NCI-H748 treated with DMSO at 0.1 percent for 48 hours (cell line): Measurements from ENCODE around the gene SLC2A11.
A peak's percentile ranks its signal among the peaks of the same experiment; 100 is the strongest.
"Not testable (repeated sequence)": the region's sequence is repeated elsewhere in the genome, so short reads cannot be mapped to it uniquely, and the experiment has no call there.

Source experiments
- DNase-seq: peaks from one replicate; lab custom pipeline; 2025; lab: John Stamatoyannopoulos, UW

The SLC2A11 gene

GRCh38 chr22:23847310-23847920 lies 10.3 kb upstream of the SLC2A11 start:
- no peak for DNase-seq

- no peak for DNase-seq
Observed at GRCh38 chr22:23847991-23848864, 9.4 kb upstream of the SLC2A11 start.

- peak; percentile 51 for DNase-seq
Observed at GRCh38 chr22:23849009-23850006, 8.4 kb upstream of the SLC2A11 start.

GRCh38 chr22:23850136-23850611 lies 7.5 kb upstream of the SLC2A11 start:
- DNase-seq = no peak

GRCh38 chr22:23856721-23857605 lies 712 bp upstream of the SLC2A11 start:
- no peak for DNase-seq

- DNase-seq = no peak
Observed at GRCh38 chr22:23858484-23858815, 775 bp downstream of the SLC2A11 start.

GRCh38 chr22:23859201-23859600 lies 1.5 kb downstream of the SLC2A11 start:
- DNase-seq = no peak

GRCh38 chr22:23860187-23860586 lies 2.5 kb downstream of the SLC2A11 start:
- DNase-seq = not testable (repeated sequence)

GRCh38 chr22:23862103-23862502 lies 4.4 kb downstream of the SLC2A11 start:
- peak; percentile 15 for DNase-seq

- not testable (repeated sequence) for DNase-seq
Observed at GRCh38 chr22:23864499-23865154, 7.0 kb downstream of the SLC2A11 start.

GRCh38 chr22:23868580-23868979 lies 10.9 kb downstream of the SLC2A11 start:
- no peak for DNase-seq

- DNase-seq = no peak
Observed at GRCh38 chr22:23874871-23875270, 17.2 kb downstream of the SLC2A11 start.

GRCh38 chr22:23875801-23876200 lies 18.1 kb downstream of the SLC2A11 start:
- no peak for DNase-seq

GRCh38 chr22:23877566-23877965 lies 19.9 kb downstream of the SLC2A11 start:
- DNase-seq = no peak

- no peak for DNase-seq
Observed at GRCh38 chr22:23878219-23878618, 20.5 kb downstream of the SLC2A11 start.

- DNase-seq = no peak
Observed at GRCh38 chr22:23882370-23882769, 24.7 kb downstream of the SLC2A11 start.

GRCh38 chr22:23883658-23884057 lies 26.0 kb downstream of the SLC2A11 start:
- no peak for DNase-seq

- DNase-seq = no peak
Observed at GRCh38 chr22:23884140-23884539, 26.5 kb downstream of the SLC2A11 start.

GRCh38 chr22:23888615-23889401 lies 31.1 kb downstream of the SLC2A11 start:
- DNase-seq = no peak

GRCh38 chr22:23889620-23890019 lies 31.9 kb downstream of the SLC2A11 start:
- no peak for DNase-seq
